GM18499 (cell line): ENCODE data around the gene TMEM232.
"Not testable (repeated sequence)": the region's sequence is repeated elsewhere in the genome, so short reads cannot be mapped to it uniquely, and the experiment has no call there.

Experiments used
- ATAC-seq: cut with Tn5 transposase; IDR thresholded peaks from one replicate; pipeline ENCODE4 v1.9.1; 2021; ENCODE audit warnings: moderate number of reproducible peaks; ENCODE audit not compliant: insufficient read depth, unreplicated experiment

Gene TMEM232

GRCh38 chr5:110544603-110545002 lies 181.9 kb downstream of the TMEM232 start:
- no peak for ATAC-seq

- no peak for ATAC-seq
These were observed 183.5 kb downstream of the TMEM232 start for GRCh38 chr5:110542949-110543348.

- no peak for ATAC-seq
These were observed 190.1 kb downstream of the TMEM232 start for GRCh38 chr5:110536120-110537115.

GRCh38 chr5:110535146-110535545 lies 191.3 kb downstream of the TMEM232 start:
- not testable (repeated sequence) for ATAC-seq

GRCh38 chr5:110525762-110526161 lies 200.7 kb downstream of the TMEM232 start:
- ATAC-seq = no peak

GRCh38 chr5:110517396-110517795 lies 209.1 kb downstream of the TMEM232 start:
- no peak for ATAC-seq

- no peak for ATAC-seq
These were observed 212.4 kb downstream of the TMEM232 start for GRCh38 chr5:110514030-110514429.

- no peak for ATAC-seq
These were observed 214.2 kb downstream of the TMEM232 start for GRCh38 chr5:110512266-110512665.

- no peak for ATAC-seq
These were observed 216.3 kb downstream of the TMEM232 start for GRCh38 chr5:110510146-110510545.

GRCh38 chr5:110507972-110508371 lies 218.5 kb downstream of the TMEM232 start:
- ATAC-seq = no peak

GRCh38 chr5:110506378-110506777 lies 220.1 kb downstream of the TMEM232 start:
- no peak for ATAC-seq

GRCh38 chr5:110496276-110496675 lies 230.2 kb downstream of the TMEM232 start:
- no peak for ATAC-seq

GRCh38 chr5:110492446-110492845 lies 234.0 kb downstream of the TMEM232 start:
- ATAC-seq = no peak

- no peak for ATAC-seq
These were observed 247.6 kb downstream of the TMEM232 start for GRCh38 chr5:110478895-110479294.

GRCh38 chr5:110477911-110478310 lies 248.6 kb downstream of the TMEM232 start:
- no peak for ATAC-seq

GRCh38 chr5:110476164-110476563 lies 250.3 kb downstream of the TMEM232 start:
- ATAC-seq = no peak

GRCh38 chr5:110475529-110475928 lies 250.9 kb downstream of the TMEM232 start:
- ATAC-seq = no peak

- ATAC-seq = no peak
These were observed 257.0 kb downstream of the TMEM232 start for GRCh38 chr5:110469486-110469885.

GRCh38 chr5:110463106-110463505 lies 263.4 kb downstream of the TMEM232 start:
- no peak for ATAC-seq

- no peak for ATAC-seq
These were observed 265.6 kb downstream of the TMEM232 start for GRCh38 chr5:110460837-110461236.

- ATAC-seq = no peak
These were observed 268.2 kb downstream of the TMEM232 start for GRCh38 chr5:110458313-110458712.

GRCh38 chr5:110442856-110443255 lies 283.6 kb downstream of the TMEM232 start:
- no peak for ATAC-seq
